Natural killer cell (primary cell): Measurements from ENCODE around the gene MUSTN1. TPM values are rescaled to one million over a fixed set of nuclear protein-coding genes. Genes with fewer than 3 reads are reported as not detected.

ENCODE experiments used
- ATAC-seq, 3 donors: fragments of 150-1000 bp in 2 of 3; fragments of 200-7000 bp in 1 of 3; cut with Tn5 transposase; 1 replicate in 1 of 3; 2 replicates in 2 of 3; pipeline ENCODE4 v1.10.0; 2021; ENCODE audit warnings: mild to moderate bottlenecking in 2 of 3, moderate library complexity in 2 of 3
- DNase-seq, 2 donors: peaks; one replicate each; pipeline versions ENCODE4 v3.0.0 to v3.0.0-alpha.2; 2013 to 2021; ENCODE audit warnings: mixed read lengths in 1 of 2
- H3K27ac ChIP-seq: one replicate; pipeline ENCODE4 v1.5.1; 2013; ENCODE audit warnings: mild to moderate bottlenecking, low read length
- H3K27me3 ChIP-seq: one replicate; pipeline ENCODE4 v1.6.1; 2013; ENCODE audit warnings: low read length; ENCODE audit not compliant: control insufficient read depth, insufficient read depth
- H3K36me3 ChIP-seq: one replicate; pipeline ENCODE4 v1.6.1; 2013; ENCODE audit warnings: low read length; ENCODE audit not compliant: control insufficient read depth, insufficient read depth
- H3K4me1 ChIP-seq: one replicate; pipeline ENCODE4 v1.6.1; 2013; ENCODE audit warnings: low read length; ENCODE audit not compliant: control insufficient read depth, insufficient read depth
- H3K4me3 ChIP-seq: one replicate; pipeline ENCODE4 v1.5.1; 2013; ENCODE audit warnings: low read length
- H3K9me3 ChIP-seq: one replicate; pipeline ENCODE4 v1.6.1; 2013; ENCODE audit warnings: low read length; ENCODE audit not compliant: control insufficient read depth, insufficient read depth
- H3K27ac Mint-ChIP-seq, 2 donors: one replicate each; pipeline ENCODE4 v1.8.0; 2022; ENCODE audit warnings: mild to moderate bottlenecking in 2 of 2, mixed read lengths in 2 of 2, moderate library complexity in 1 of 2
- H3K27me3 Mint-ChIP-seq, 2 donors: one replicate each; pipeline ENCODE4 v1.8.0; 2022; ENCODE audit warnings: low read depth in 2 of 2, mixed read lengths in 2 of 2
- H3K36me3 Mint-ChIP-seq: one replicate; pipeline ENCODE4 v1.8.0; 2022; ENCODE audit warnings: mixed read lengths
- H3K4me1 Mint-ChIP-seq, 2 donors: one replicate each; pipeline ENCODE4 v1.8.0; 2022; ENCODE audit warnings: mixed read lengths in 2 of 2
- H3K4me3 Mint-ChIP-seq: one replicate; pipeline ENCODE4 v1.8.0; 2022; ENCODE audit warnings: mild to moderate bottlenecking, moderate library complexity, mixed read lengths
- H3K9me3 Mint-ChIP-seq, 2 donors: one replicate each; pipeline ENCODE4 v1.8.0; 2022; ENCODE audit warnings: mixed read lengths in 2 of 2
- CTCF ChIP-seq: fragments of 200-600 bp; IDR thresholded peaks from one replicate; pipeline ENCODE4 v1.8.0; 2022; ENCODE audit warnings: antibody characterized with exemption
- WGBS: methylation state at CpG from one replicate; pipeline ENCODE4 v1.1.7; 2013; ENCODE audit warnings: missing lambda C conversion rate; ENCODE audit not compliant: insufficient coverage; 5-methylcytosine and 5-hydroxymethylcytosine counted together
- intact Hi-C: fragments of 100-400 bp; cut with micrococcal nuclease; formaldehyde crosslinking; loops from one replicate; pipeline ENCODE4 v1.14.2; 2022
- total RNA-seq, 4 donors: library from RNA; stranded (reverse); fragments of 120-200 nt in 1 of 4; gene quantifications; one replicate each; pipeline versions ENCODE4 v1.2.3 to v1.2.4, GENCODE V29; 2013 to 2022

Gene MUSTN1
- total RNA-seq, 3 donors from 2014 or later (not counting 1 experiment from before 2014, with no cell fraction given), result 5.3 to 7.7 (median 6.8) TPM

- H3K4me3 Mint-ChIP-seq, result no peak overlapping the region
- DNase-seq, result no peak
- no peaks in the 10 kb centered on the region for H3K36me3 Mint-ChIP-seq
- no peaks in the 10 kb centered on the region for H3K36me3 ChIP-seq
- intact Hi-C loops, result no loop called here
- H3K9me3 Mint-ChIP-seq, result no peaks in the 10 kb centered on the region
- H3K27ac ChIP-seq, result no peak overlapping the region
- no peaks in the 10 kb centered on the region for H3K9me3 ChIP-seq
- no peaks in the 10 kb centered on the region for H3K27me3 ChIP-seq
- TF ChIP-seq CTCF, result no peak
- ATAC-seq, result no peak
- no peaks in the 10 kb centered on the region for H3K27me3 Mint-ChIP-seq
- H3K4me3 ChIP-seq, result no peak overlapping the region
- WGBS, result 75% methylated on average over 2 of the region's 2 CpGs
- H3K4me1 ChIP-seq, result peaks cover 15% of the 10 kb centered on the region
- H3K4me1 Mint-ChIP-seq, result peaks cover 0 to 23% of the 10 kb centered on the region in 2 donors
- no peak overlapping the region for H3K27ac Mint-ChIP-seq
Observed at GRCh38 chr3:52809149-52809548, 25.7 kb downstream of the MUSTN1 start.

- Mint-ChIP-seq H3K27ac (no peak overlapping the region), H3K36me3 (no peaks in the 10 kb centered on the region), H3K27me3 (no peaks in the 10 kb centered on the region), H3K4me3 (no peak overlapping the region), H3K4me1 (peaks cover 0 to 23% of the 10 kb centered on the region in 2 donors), H3K9me3 (no peaks in the 10 kb centered on the region)
- H3K9me3 ChIP-seq, result no peaks in the 10 kb centered on the region
- DNase-seq (no peak), ATAC-seq (no peak)
- H3K4me3 ChIP-seq, result no peak overlapping the region
- intact Hi-C loops, result no loop called here
- WGBS, result 92% methylated on average over 15 of the region's 19 CpGs
- H3K27me3 ChIP-seq, result no peaks in the 10 kb centered on the region
- H3K4me1 ChIP-seq, result peaks cover 15% of the 10 kb centered on the region
- no peak for TF ChIP-seq CTCF
- no peak overlapping the region for H3K27ac ChIP-seq
- no peaks in the 10 kb centered on the region for H3K36me3 ChIP-seq
Observed at GRCh38 chr3:52805270-52806039, 29.4 kb downstream of the MUSTN1 start.

DNA sequence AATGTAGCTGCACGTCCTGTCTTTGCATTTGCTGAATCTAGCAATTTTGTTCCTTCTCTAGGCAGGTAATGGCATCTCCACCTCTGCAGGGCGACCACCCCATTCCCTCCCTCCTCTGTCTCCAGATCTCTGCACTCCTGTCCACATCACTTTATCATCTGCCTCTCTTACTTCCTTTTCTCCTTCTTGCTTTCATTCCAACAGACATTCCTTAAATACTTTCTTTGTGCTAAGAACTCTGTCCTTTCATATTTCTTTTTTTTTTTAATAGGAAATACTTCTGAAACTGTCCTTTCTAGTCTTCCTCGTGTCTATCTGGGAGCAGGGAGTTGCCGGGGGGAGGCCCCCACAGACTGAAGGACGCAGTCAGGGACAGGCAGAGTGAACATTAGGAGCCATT, 33.0 kb downstream of the MUSTN1 start:
- Histone ChIP-seq H3K36me3 (no peaks in the 10 kb centered on the region), H3K27ac (no peak overlapping the region), H3K27me3 (no peaks in the 10 kb centered on the region), H3K4me3 (no peak overlapping the region), H3K9me3 (no peaks in the 10 kb centered on the region), H3K4me1 (peaks cover 2% of the 10 kb centered on the region)
- WGBS, result 82% methylated on average over 5 of the region's 5 CpGs
- intact Hi-C loops, result no loop called here
- DNase-seq (no peak), ATAC-seq (no peak)
- Mint-ChIP-seq H3K27me3 (no peaks in the 10 kb centered on the region), H3K36me3 (no peaks in the 10 kb centered on the region), H3K4me3 (no peak overlapping the region), H3K4me1 (peaks cover 0 to 3% of the 10 kb centered on the region in 2 donors), H3K9me3 (no peaks in the 10 kb centered on the region), H3K27ac (no peak overlapping the region)
- TF ChIP-seq CTCF, result no peak

DNA sequence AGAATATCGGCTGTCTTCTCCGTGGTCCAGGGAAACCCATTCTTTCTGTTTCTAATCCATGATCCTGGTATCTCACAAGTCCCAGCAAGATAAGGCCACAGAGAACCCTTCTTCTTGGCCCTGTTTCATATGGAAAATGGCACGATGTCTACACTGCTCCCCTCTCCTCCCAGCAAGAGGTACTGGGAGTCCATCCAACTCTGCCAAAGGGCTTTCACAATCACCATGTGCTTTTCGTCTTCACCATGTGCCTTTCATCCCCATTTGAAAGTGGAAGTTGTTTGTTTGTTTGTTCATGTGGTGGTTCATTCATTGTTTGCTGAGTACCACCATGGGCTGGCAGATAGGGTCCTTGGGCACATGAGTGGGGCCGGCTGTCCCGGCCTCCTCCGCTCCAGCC, 34.7 kb downstream of the MUSTN1 start:
- no peaks in the 10 kb centered on the region for H3K36me3 ChIP-seq
- H3K27me3 ChIP-seq, result no peaks in the 10 kb centered on the region
- ATAC-seq, result no peak
- no peak overlapping the region for H3K27ac Mint-ChIP-seq
- 97% methylated on average over 6 of the region's 7 CpGs for WGBS
- H3K4me3 ChIP-seq, result no peak overlapping the region
- H3K27ac ChIP-seq, result no peak overlapping the region
- H3K27me3 Mint-ChIP-seq, result no peaks in the 10 kb centered on the region
- no peak overlapping the region for H3K4me3 Mint-ChIP-seq
- DNase-seq, result no peak
- intact Hi-C loops, result no loop called here
- TF ChIP-seq CTCF, result no peak
- peaks cover 0 to 4% of the 10 kb centered on the region in 2 donors for H3K4me1 Mint-ChIP-seq
- no peaks in the 10 kb centered on the region for H3K9me3 Mint-ChIP-seq
- no peaks in the 10 kb centered on the region for H3K9me3 ChIP-seq
- no peaks in the 10 kb centered on the region for H3K4me1 ChIP-seq
- H3K36me3 Mint-ChIP-seq, result no peaks in the 10 kb centered on the region
